Measurements from ENCODE around the gene CPOX. TPM values are rescaled to one million over a fixed set of nuclear protein-coding genes. Genes with fewer than 3 reads are reported as not detected.

The CPOX gene
- total and polyA plus RNA-seq, 4 donors = 9.5 to 19.4 (median 12.9) TPM

DNA sequence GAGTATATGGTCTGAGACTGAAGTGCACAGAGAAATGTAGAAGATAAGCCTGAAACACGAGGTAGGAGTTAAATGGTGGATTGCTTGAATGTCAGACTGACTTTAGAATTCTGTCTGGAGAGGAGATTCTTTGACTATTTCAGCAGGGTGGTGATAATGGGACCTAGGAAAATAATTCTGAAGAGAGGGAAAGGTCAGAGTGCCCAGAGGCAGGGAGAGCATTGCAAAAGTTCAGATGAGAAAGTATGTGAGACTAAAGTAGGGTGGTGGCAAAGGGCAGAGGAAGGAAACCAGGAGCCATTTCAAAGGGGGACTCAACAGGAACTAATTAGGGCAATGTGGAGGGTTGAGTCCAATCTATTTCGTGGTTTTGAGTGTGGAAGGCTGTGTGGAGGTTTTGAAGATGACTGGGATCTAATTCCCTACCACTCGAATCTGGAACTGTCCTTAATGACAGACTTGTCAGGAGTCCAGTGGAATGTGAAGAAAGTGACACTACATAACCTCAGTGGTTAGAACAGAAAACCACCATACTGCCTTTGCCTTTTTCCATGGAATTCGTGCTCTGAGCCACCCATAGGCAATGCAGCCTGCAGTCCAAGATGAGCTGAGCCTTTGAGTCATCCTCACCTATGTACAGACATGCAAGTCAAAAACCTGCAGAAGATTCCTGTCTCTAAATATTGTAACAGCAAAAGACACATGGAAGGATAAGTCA, 16.1 kb downstream of the CPOX start:
- Histone ChIP-seq H3K36me3 (ENCODE audit: control insufficient read depth in 1 of 2, insufficient read depth in 2 of 2, low read length in 1 of 2) (peaks cover 6 to 7% of the 10 kb centered on the region in 2 donors), H3K4me3 (ENCODE audit: low read length in 2 of 2) (no peak overlapping the region)
- no peak for ATAC-seq (ENCODE audit: low FRiP score)

DNA sequence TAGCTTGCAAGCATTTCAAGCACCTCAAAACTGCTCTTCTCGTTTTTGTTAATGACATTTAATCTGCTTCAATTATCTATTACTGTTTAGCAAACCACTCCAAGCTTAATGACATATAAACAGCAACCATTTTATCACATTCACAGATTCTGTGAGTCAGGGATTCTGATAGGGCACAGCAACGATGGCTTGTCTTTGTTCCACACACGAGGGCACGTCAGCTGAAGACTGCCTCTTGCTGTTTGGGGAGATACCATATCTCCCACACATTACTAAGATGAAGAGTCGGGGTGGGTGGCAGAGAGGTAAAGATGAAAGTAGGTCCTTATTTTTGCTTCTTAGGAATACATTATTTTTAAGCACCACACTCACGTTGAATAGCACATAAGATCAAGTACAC, 19.3 kb downstream of the CPOX start:
- no peaks in the 10 kb centered on the region for H3K27me3 ChIP-seq (ENCODE audit: control insufficient read depth in 1 of 2, insufficient read depth in 2 of 2, low read length in 1 of 2)
- H3K4me1 ChIP-seq (ENCODE audit: control insufficient read depth in 1 of 2, insufficient read depth in 2 of 2, low read length in 2 of 2) = no peaks in the 10 kb centered on the region
- no peaks in the 10 kb centered on the region for H3K9me3 ChIP-seq (ENCODE audit: control insufficient read depth, low read length)
- 78 to 87% methylated on average over 6 of the region's 6 CpGs for WGBS, 2 donors
- no peak overlapping the region for H3K4me3 ChIP-seq (ENCODE audit: low read length in 2 of 2)
- no peak overlapping the region for H3K27ac ChIP-seq (ENCODE audit: low read depth in 1 of 2, low read length in 2 of 2)
- no peak for DNase-seq
- peaks cover 5 to 6% of the 10 kb centered on the region in 2 donors for H3K36me3 ChIP-seq (ENCODE audit: control insufficient read depth in 1 of 2, insufficient read depth in 2 of 2, low read length in 1 of 2)
- intact Hi-C loops (cut with DNase I) = no loop called here
- no peak for ATAC-seq (ENCODE audit: low FRiP score)

More for the DNA sequence above, 16.1 kb downstream of the CPOX start:
- no peak for DNase-seq
- intact Hi-C loops (cut with DNase I) = no loop called here
- Histone ChIP-seq H3K4me1 (ENCODE audit: control insufficient read depth in 1 of 2, insufficient read depth in 2 of 2, low read length in 2 of 2) (no peaks in the 10 kb centered on the region), H3K9me3 (ENCODE audit: control insufficient read depth, low read length) (no peaks in the 10 kb centered on the region), H3K27me3 (ENCODE audit: control insufficient read depth in 1 of 2, insufficient read depth in 2 of 2, low read length in 1 of 2) (no peaks in the 10 kb centered on the region), H3K27ac (ENCODE audit: low read depth in 1 of 2, low read length in 2 of 2) (no peak overlapping the region)
- 81% methylated on average over 4 of the region's 4 CpGs for WGBS, 2 donors

- H3K9me3 ChIP-seq (ENCODE audit: control insufficient read depth, low read length) = no peaks in the 10 kb centered on the region
- 5 to 15% methylated on average over 2 of the region's 2 CpGs for WGBS, 2 donors
- no peaks in the 10 kb centered on the region for H3K27me3 ChIP-seq (ENCODE audit: control insufficient read depth in 1 of 2, insufficient read depth in 2 of 2, low read length in 1 of 2)
- no peaks in the 10 kb centered on the region for H3K4me1 ChIP-seq (ENCODE audit: control insufficient read depth in 1 of 2, insufficient read depth in 2 of 2, low read length in 2 of 2)
- H3K36me3 ChIP-seq (ENCODE audit: control insufficient read depth in 1 of 2, insufficient read depth in 2 of 2, low read length in 1 of 2) = peaks cover 5 to 6% of the 10 kb centered on the region in 2 donors
- intact Hi-C loops (cut with DNase I) = no loop called here
- DNase-seq = no peak
- ATAC-seq (ENCODE audit: low FRiP score) = no peak
- no peak overlapping the region for H3K4me3 ChIP-seq (ENCODE audit: low read length in 2 of 2)
- H3K27ac ChIP-seq (ENCODE audit: low read depth in 1 of 2, low read length in 2 of 2) = no peak overlapping the region
These were observed 20.2 kb downstream of the CPOX start for GRCh38 chr3:98573181-98573728.

GRCh38 chr3:98568402-98568801, 25.0 kb downstream of the CPOX start:
- Histone ChIP-seq H3K27me3 (ENCODE audit: control insufficient read depth in 1 of 2, insufficient read depth in 2 of 2, low read length in 1 of 2) (no peaks in the 10 kb centered on the region), H3K27ac (ENCODE audit: low read depth in 1 of 2, low read length in 2 of 2) (no peak overlapping the region), H3K9me3 (ENCODE audit: control insufficient read depth, low read length) (no peaks in the 10 kb centered on the region), H3K4me3 (ENCODE audit: low read length in 2 of 2) (no peak overlapping the region), H3K36me3 (ENCODE audit: control insufficient read depth in 1 of 2, insufficient read depth in 2 of 2, low read length in 1 of 2) (no peaks in the 10 kb centered on the region), H3K4me1 (ENCODE audit: control insufficient read depth in 1 of 2, insufficient read depth in 2 of 2, low read length in 2 of 2) (no peaks in the 10 kb centered on the region)
- DNase-seq (no peak), ATAC-seq (ENCODE audit: low FRiP score) (no peak)
- intact Hi-C loops (cut with DNase I) = no loop called here
- 72 to 79% methylated on average over 3 of the region's 3 CpGs for WGBS, 2 donors

DNA sequence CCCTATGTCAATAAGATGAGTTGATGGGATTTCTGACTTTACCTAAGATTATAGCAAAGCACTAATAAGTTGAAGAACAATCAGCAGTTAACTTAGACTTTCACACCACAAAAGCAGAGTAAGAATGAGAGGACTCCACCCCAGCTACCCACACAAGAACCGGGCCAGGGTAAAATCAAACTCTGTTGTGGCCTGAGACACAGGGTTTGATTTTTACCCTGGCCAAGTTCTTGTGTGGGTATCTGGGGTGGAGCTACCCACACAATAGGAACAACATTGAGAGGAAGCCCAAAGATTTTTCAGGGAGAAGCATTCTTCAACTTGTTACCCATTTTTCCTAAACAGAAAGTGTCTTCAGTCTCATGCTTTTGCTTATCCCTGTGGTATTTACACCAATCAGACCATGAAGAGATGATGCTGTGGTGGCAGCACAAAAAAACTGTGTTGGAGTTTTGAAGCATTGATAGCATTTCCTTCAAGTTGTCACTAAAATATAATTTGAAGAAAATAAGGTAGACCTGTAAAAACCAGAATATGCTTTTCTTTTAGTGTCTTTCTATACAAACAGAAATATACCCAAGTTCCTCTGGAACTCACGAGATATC, 25.6 kb downstream of the CPOX start:
- H3K9me3 ChIP-seq (ENCODE audit: control insufficient read depth, low read length) = no peaks in the 10 kb centered on the region
- ATAC-seq (ENCODE audit: low FRiP score) (no peak), DNase-seq (no peak)
- intact Hi-C loops (cut with DNase I) = no loop called here
- H3K4me3 ChIP-seq (ENCODE audit: low read length in 2 of 2) = no peak overlapping the region
- no peaks in the 10 kb centered on the region for H3K36me3 ChIP-seq (ENCODE audit: control insufficient read depth in 1 of 2, insufficient read depth in 2 of 2, low read length in 1 of 2)
- WGBS, 2 donors = 75 to 81% methylated on average over 2 of the region's 2 CpGs
- H3K27me3 ChIP-seq (ENCODE audit: control insufficient read depth in 1 of 2, insufficient read depth in 2 of 2, low read length in 1 of 2) = no peaks in the 10 kb centered on the region
- H3K27ac ChIP-seq (ENCODE audit: low read depth in 1 of 2, low read length in 2 of 2) = no peak overlapping the region
- no peaks in the 10 kb centered on the region for H3K4me1 ChIP-seq (ENCODE audit: control insufficient read depth in 1 of 2, insufficient read depth in 2 of 2, low read length in 2 of 2)

GRCh38 chr3:98565843-98566242, 27.6 kb downstream of the CPOX start:
- no peak overlapping the region for H3K4me3 ChIP-seq (ENCODE audit: low read length in 2 of 2)
- intact Hi-C loops (cut with DNase I) = no loop called here
- no peaks in the 10 kb centered on the region for H3K9me3 ChIP-seq (ENCODE audit: control insufficient read depth, low read length)
- ATAC-seq (ENCODE audit: low FRiP score) = no peak
- H3K36me3 ChIP-seq (ENCODE audit: control insufficient read depth in 1 of 2, insufficient read depth in 2 of 2, low read length in 1 of 2) = no peaks in the 10 kb centered on the region
- no peak overlapping the region for H3K27ac ChIP-seq (ENCODE audit: low read depth in 1 of 2, low read length in 2 of 2)
- DNase-seq = no peak
- H3K27me3 ChIP-seq (ENCODE audit: control insufficient read depth in 1 of 2, insufficient read depth in 2 of 2, low read length in 1 of 2) = no peaks in the 10 kb centered on the region
- 63 to 81% methylated on average over 6 of the region's 6 CpGs for whole genome bisulfite sequencing, 2 donors
- H3K4me1 ChIP-seq (ENCODE audit: control insufficient read depth in 1 of 2, insufficient read depth in 2 of 2, low read length in 2 of 2) = no peaks in the 10 kb centered on the region

GRCh38 chr3:98565237-98565643, 28.2 kb downstream of the CPOX start:
- Histone ChIP-seq H3K9me3 (ENCODE audit: control insufficient read depth, low read length) (no peaks in the 10 kb centered on the region), H3K27ac (ENCODE audit: low read depth in 1 of 2, low read length in 2 of 2) (no peak overlapping the region), H3K27me3 (ENCODE audit: control insufficient read depth in 1 of 2, insufficient read depth in 2 of 2, low read length in 1 of 2) (no peaks in the 10 kb centered on the region), H3K4me3 (ENCODE audit: low read length in 2 of 2) (no peak overlapping the region), H3K36me3 (ENCODE audit: control insufficient read depth in 1 of 2, insufficient read depth in 2 of 2, low read length in 1 of 2) (no peaks in the 10 kb centered on the region), H3K4me1 (ENCODE audit: control insufficient read depth in 1 of 2, insufficient read depth in 2 of 2, low read length in 2 of 2) (no peaks in the 10 kb centered on the region)
- intact Hi-C loops (cut with DNase I) = no loop called here
- 27 to 38% methylated on average over 3 of the region's 3 CpGs for WGBS, 2 donors
- no peak for DNase-seq
- no peak for ATAC-seq (ENCODE audit: low FRiP score)

- DNase-seq = no peak
- H3K27ac ChIP-seq (ENCODE audit: low read depth in 1 of 2, low read length in 2 of 2) = no peak overlapping the region
- no peaks in the 10 kb centered on the region for H3K36me3 ChIP-seq (ENCODE audit: control insufficient read depth in 1 of 2, insufficient read depth in 2 of 2, low read length in 1 of 2)
- no peaks in the 10 kb centered on the region for H3K27me3 ChIP-seq (ENCODE audit: control insufficient read depth in 1 of 2, insufficient read depth in 2 of 2, low read length in 1 of 2)
- intact Hi-C loops (cut with DNase I) = no loop called here
- no peak overlapping the region for H3K4me3 ChIP-seq (ENCODE audit: low read length in 2 of 2)
- no peaks in the 10 kb centered on the region for H3K9me3 ChIP-seq (ENCODE audit: control insufficient read depth, low read length)
- H3K4me1 ChIP-seq (ENCODE audit: control insufficient read depth in 1 of 2, insufficient read depth in 2 of 2, low read length in 2 of 2) = no peaks in the 10 kb centered on the region
- ATAC-seq (ENCODE audit: low FRiP score) = no peak
- 83 to 87% methylated on average over 7 of the region's 7 CpGs for WGBS, 2 donors
These were observed 29.0 kb downstream of the CPOX start for GRCh38 chr3:98564282-98565005.

Data from aorta (tissue), 5 donors.